Measurements from ENCODE around the gene IGFBP3. TPM values are rescaled to one million over a fixed set of nuclear protein-coding genes. Genes with fewer than 3 reads are reported as not detected.

The IGFBP3 gene, protein sequence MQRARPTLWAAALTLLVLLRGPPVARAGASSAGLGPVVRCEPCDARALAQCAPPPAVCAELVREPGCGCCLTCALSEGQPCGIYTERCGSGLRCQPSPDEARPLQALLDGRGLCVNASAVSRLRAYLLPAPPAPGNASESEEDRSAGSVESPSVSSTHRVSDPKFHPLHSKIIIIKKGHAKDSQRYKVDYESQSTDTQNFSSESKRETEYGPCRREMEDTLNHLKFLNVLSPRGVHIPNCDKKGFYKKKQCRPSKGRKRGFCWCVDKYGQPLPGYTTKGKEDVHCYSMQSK
- total RNA-seq (2011; cell fraction: chromatin; rRNA removed; ENCODE audit: low replicate concordance): not detected in 2 replicates
- not detected in 2 replicates for total RNA-seq (2011; cell fraction: nucleolus; rRNA removed)
- total RNA-seq (2011; cell fraction: nucleoplasm; rRNA removed): not detected in 2 replicates
- total RNA-seq (2014; rRNA removed) (not detected in 2 replicates), total RNA-seq (2014; rRNA removed; fragmentation: Illumina TruSeq; extraction: Trizol) (not detected in 2 replicates), total RNA-seq (2015; rRNA removed; fragmentation: Illumina TruSeq; extraction: Trizol) (not detected in 2 replicates), total RNA-seq (2021) (0.22 and 0.27 TPM in 2 replicates), polyA plus RNA-seq (2011; rRNA removed) (0.08 TPM in 1 of 2 replicates, not detected in the other), polyA plus RNA-seq (2014; fragmentation: Illumina TruSeq; extraction: Trizol) (not detected in 2 replicates), polyA plus RNA-seq (2014; fragmentation: Nextera tagmentation; extraction: Ambion mirVana) (under 1 TPM in 1 of 2 experiments, not detected in 1; 0.10 TPM), polyA plus RNA-seq (2014; rRNA removed) (0.09 TPM in 1 of 2 replicates, not detected in the other), polyA minus RNA-seq (2011; rRNA and poly(A)+ RNA removed) (not detected in 2 replicates), Bru-seq, nascent RNA (percentile 9 among the genes with signal in this experiment), BruChase-seq, experiment 1, labeled RNA remaining after a 2-hour chase (percentile 14 among the genes with signal in this experiment), BruChase-seq, experiment 2, labeled RNA remaining after a 6-hour chase (percentile 14 among the genes with signal in this experiment)
- polyA plus RNA-seq (2011; cell fraction: cytosol; rRNA removed): 0.03 and 0.06 TPM in 2 replicates
- polyA plus RNA-seq (2011; cell fraction: nucleus; rRNA removed): 0.22 and 0.27 TPM in 2 replicates
- 0.10 and 0.13 TPM in 2 replicates for polyA plus RNA-seq (2012)
- not detected in 2 replicates for polyA minus RNA-seq (2011; cell fraction: cytosol; rRNA and poly(A)+ RNA removed)
- 0.27 and 0.67 TPM in 2 replicates for polyA minus RNA-seq (2011; cell fraction: nucleus; rRNA and poly(A)+ RNA removed)
- long read RNA-seq, experiment 1: 0 reads
- long read RNA-seq, experiment 2: 0 reads
- long read RNA-seq, experiment 3: 0 reads

DNA sequence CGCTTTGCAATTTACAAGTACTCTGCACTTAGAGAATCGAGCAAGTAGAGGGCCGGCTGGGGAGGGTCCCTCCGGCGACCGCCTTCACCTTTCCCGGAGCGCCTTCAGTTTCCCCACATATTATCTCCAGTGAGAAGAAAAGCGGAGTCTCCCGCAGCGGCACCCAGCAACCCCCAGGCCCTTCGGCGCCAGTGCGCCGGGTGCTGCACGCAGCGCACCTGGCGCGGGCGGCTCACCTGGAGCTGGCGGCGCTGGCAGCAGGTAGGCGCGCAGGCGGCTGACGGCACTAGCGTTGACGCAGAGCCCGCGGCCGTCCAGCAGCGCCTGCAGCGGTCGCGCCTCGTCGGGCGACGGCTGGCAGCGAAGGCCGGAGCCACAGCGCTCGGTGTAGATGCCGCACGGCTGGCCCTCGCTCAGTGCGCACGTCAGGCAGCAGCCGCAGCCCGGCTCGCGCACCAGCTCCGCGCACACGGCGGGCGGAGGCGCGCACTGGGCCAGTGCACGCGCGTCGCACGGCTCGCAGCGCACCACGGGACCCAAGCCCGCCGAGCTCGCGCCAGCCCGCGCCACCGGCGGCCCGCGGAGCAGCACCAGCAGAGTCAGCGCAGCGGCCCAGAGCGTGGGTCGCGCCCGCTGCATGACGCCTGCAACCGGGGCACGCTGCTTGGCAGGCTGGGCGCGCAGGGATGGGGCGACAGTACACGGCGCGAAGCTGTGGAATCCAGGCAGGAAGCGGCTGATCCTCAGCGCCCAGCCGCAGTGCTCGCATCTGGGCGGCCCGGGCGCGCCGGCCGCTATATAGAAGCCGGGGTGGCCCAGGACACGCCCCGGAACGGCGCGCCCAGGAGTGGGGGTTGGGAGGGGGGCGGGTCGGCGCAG is at the start of gene IGFBP3:
Gene IGFBP3, minus strand, starts transcription at position 771 of the 879 bp plus-strand sequence. Its CDS starts 132 bp downstream, at position 639.
- Histone ChIP-seq H4K20me1 (replicated peaks; ENCODE audit: control insufficient read depth, insufficient read depth, low read length) (no peaks in the 10 kb centered on the region), H3K79me2 (ENCODE audit: control insufficient read depth, insufficient read depth, low read length) (no peaks in the 10 kb centered on the region), H3K4me1 (replicated peaks in 1 of 2; ENCODE audit: control insufficient read depth in 2 of 2, insufficient read depth in 2 of 2, low read length in 2 of 2) (no peaks in the 10 kb centered on the region), H3K4me3 (no peak within 1 kb of the TSS), H2AFZ (ENCODE audit: low read depth, low read length) (no peak within 1 kb of the TSS), H3K27ac (ENCODE audit: extremely low read depth, low read depth, low read length) (no peak within 1 kb of the TSS), H3K9ac (ENCODE audit: insufficient read depth in 1 of 2, low read depth in 2 of 2, low read length in 2 of 2) (no peak within 1 kb of the TSS), H3K9me1 (ENCODE audit: control insufficient read depth, insufficient read depth, low read length) (no peaks in the 10 kb centered on the region), H3K36me3 (ENCODE audit: control insufficient read depth, insufficient read depth, low read length) (no peaks in the 10 kb centered on the region), H3K4me2 (ENCODE audit: insufficient read depth, low read length) (no peak within 1 kb of the TSS), H3K27me3 (ENCODE audit: control insufficient read depth in 2 of 2, insufficient read depth in 2 of 2, low read length in 2 of 2) (peaks cover 0 to 4% of the 10 kb centered on the region in 2 experiments; a peak in 2 of 5 replicates), H3K9me3 (replicated peaks; ENCODE audit: control insufficient read depth, insufficient read depth, low read depth, low read length) (no peaks in the 10 kb centered on the region)
- POLR2A ChIA-PET: no interaction called here
- 54% methylated on average over 43 of the region's 111 CpGs for WGBS (ENCODE audit: insufficient coverage, low coverage, missing lambda C conversion rate)
- ATAC-seq: no peak
- CTCF ChIA-PET (ENCODE audit: low intra/inter-chr PET ratio): interaction anchor here (0.6 kb wide), 1 partner anchor 48 kb away, joined by 3 read pairs; no protein-coding TSS in a partner anchor
- FAIRE-seq: no peak
- intact Hi-C loops (cut with micrococcal nuclease) (loop anchor here (10.0 kb wide), 1 partner anchor 434 kb away; no protein-coding TSS in a partner anchor), in situ Hi-C loops (cut with MboI) (loop anchor here (10.0 kb wide), 1 partner anchor 1164 kb away; no protein-coding TSS in a partner anchor)
- TF ChIP-seq ZBTB26 (CRISPR knock-in tag; IDR thresholded peaks at IDR 0.05): no peak
- TF ChIP-seq HMG20B (CRISPR knock-in tag; IDR thresholded peaks at IDR 0.05): no peak
- TF ChIP-seq SNRNP70 (optimal IDR thresholded peaks at IDR 0.05; ENCODE audit: low read depth, low read length): no peak
- no peak for TF ChIP-seq ARHGAP35 (IDR thresholded peaks at IDR 0.05; ENCODE audit: partially characterized antibody)
- no peak for TF ChIP-seq TRIM24 (IDR thresholded peaks at IDR 0.05)
- TF ChIP-seq POLR2AphosphoS2 (IDR thresholded peaks at IDR 0.05; ENCODE audit: low read length): no peak
- TF ChIP-seq MAX (CRISPR knock-in tag; IDR thresholded peaks at IDR 0.05): no peak
- DNase-seq (ENCODE audit: extremely low read depth in 1 of 4, low spot score in 3 of 4): no peak
- no TSS peak for BruUV-seq (replicated peaks)
